ENCODE measurements around the gene EXOSC6.
"Not testable (repeated sequence)": the region's sequence is repeated elsewhere in the genome, so short reads cannot be mapped to it uniquely, and the experiment has no call there.

The EXOSC6 gene

DNA sequence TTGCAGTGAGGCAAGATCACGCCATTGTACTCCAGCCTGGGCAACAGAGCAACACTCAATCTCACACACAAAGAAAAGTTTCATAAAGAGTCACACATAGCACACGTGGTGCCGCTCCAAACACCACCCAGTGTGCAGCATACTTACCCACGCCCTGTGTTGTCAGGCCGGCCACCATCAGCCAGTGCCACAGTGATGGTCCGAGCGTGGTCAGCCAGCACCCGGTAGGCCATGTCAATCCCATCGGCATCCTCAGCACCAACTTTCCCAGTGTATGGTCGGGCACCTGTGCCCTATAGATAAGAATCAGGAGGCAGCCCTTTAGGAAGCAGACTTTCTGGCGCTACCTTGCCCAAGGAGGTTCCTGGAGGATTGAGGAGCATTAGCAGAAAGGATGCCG lies 17.7 kb upstream of the EXOSC6 start:
- no peak for DNase-seq (ENCODE audit: low spot score)
- TF ChIP-seq, protein P1, sequence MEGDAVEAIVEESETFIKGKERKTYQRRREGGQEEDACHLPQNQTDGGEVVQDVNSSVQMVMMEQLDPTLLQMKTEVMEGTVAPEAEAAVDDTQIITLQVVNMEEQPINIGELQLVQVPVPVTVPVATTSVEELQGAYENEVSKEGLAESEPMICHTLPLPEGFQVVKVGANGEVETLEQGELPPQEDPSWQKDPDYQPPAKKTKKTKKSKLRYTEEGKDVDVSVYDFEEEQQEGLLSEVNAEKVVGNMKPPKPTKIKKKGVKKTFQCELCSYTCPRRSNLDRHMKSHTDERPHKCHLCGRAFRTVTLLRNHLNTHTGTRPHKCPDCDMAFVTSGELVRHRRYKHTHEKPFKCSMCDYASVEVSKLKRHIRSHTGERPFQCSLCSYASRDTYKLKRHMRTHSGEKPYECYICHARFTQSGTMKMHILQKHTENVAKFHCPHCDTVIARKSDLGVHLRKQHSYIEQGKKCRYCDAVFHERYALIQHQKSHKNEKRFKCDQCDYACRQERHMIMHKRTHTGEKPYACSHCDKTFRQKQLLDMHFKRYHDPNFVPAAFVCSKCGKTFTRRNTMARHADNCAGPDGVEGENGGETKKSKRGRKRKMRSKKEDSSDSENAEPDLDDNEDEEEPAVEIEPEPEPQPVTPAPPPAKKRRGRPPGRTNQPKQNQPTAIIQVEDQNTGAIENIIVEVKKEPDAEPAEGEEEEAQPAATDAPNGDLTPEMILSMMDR (IDR thresholded peaks at IDR 0.05; ENCODE audit: borderline replicate concordance, control extremely low read depth, extremely low read depth, insufficient read depth, missing control alignments), result no peak
- in situ Hi-C loops (cut with MboI; ENCODE audit: low sequenced_read_pairs, unreplicated experiment), result no loop called here

DNA sequence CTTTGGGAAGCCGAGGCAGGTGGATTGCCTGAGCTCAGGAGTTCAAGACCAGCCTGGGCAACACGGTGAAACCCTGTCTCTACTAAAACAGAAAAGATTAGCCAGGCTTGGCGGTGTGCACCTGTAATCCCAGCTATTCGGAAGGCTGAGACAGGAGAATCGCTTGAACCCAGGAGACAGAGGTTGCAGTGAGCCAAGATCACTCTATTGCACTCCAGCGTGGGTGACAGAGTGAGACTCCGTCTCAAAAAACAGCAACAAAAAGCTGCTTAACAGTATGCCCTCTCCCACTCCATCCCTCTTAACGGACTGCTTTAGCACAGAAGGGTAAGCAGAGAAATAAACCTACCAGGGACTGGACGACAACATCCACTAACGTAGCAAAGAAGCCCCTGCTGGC lies 16.2 kb upstream of the EXOSC6 start:
- in situ Hi-C loops (cut with MboI; ENCODE audit: low sequenced_read_pairs, unreplicated experiment); DNase-seq (ENCODE audit: low spot score): not testable (repeated sequence)

DNA sequence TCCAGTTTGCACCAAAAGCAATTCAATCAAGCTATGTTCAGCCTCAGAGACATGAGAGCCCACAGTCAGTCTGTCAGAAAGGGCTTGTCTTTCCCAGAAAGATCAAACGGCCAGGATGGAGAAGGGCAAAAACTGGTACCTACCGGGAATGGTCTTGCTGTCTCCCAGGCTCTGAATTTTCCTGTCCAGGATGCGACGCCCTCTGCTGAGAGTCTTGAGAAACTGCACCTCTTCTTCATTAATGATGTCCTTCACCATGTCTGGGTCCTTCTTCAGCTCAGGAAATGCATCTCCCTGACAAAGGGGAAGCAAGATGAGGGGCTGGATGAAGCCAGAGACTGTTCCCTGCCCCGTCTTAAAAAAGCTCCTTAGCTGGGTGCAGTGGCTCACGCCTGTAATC lies 15.8 kb upstream of the EXOSC6 start:
- DNase-seq (ENCODE audit: low spot score), result peak; percentile 55
- in situ Hi-C loops (cut with MboI; ENCODE audit: low sequenced_read_pairs, unreplicated experiment), result no loop called here
- TF ChIP-seq, protein P1 (IDR thresholded peaks at IDR 0.05; ENCODE audit: borderline replicate concordance, control extremely low read depth, extremely low read depth, insufficient read depth, missing control alignments), result peak; percentile 26

GRCh38 chr16:70259903-70260302 lies 8.2 kb upstream of the EXOSC6 start:
- DNase-seq (ENCODE audit: low spot score); in situ Hi-C loops (cut with MboI; ENCODE audit: low sequenced_read_pairs, unreplicated experiment): not testable (repeated sequence)

DNA sequence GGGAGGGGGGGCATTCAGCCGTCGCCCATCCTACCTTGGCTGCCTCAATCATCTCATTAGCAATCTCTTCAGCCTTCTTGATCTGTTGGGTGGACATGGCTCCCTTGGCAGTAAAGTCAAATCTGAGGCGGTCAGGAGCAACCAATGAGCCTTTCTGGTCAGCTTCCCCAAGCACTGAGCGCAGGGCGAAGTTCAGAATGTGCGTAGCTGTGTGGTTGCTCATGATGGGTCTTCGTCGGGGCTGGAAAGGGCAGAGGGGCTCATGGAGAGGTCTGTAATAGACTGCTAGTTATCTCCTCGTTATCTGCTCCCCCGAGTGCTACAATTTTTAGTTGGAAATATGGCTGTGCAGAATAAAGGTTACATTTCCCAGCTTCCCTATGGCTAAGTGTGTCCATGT lies 7.2 kb upstream of the EXOSC6 start:
- peak; percentile 12 for DNase-seq (ENCODE audit: low spot score)
- in situ Hi-C loops (cut with MboI; ENCODE audit: low sequenced_read_pairs, unreplicated experiment), result no loop called here
- TF ChIP-seq, protein P1 (IDR thresholded peaks at IDR 0.05; ENCODE audit: borderline replicate concordance, control extremely low read depth, extremely low read depth, insufficient read depth, missing control alignments), result no peak

DNA sequence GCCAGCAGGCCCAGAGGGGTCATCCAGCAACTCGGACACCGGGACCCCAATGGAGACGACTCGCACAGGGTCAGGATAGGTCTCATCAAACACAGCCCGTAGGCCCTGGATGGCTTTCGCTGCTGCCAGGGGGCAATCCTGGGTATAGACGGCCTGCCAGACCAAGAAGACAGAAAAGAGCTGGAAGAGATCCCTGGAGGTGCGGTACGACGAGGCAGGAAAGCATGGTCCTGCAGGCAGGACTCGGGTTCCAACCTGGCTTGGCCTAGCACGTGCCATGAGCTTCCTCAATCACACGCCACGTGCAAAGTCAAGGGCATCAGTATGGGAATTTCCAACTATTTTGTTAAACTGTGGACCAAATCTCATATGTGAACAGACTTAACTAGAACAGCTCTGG lies 6.3 kb upstream of the EXOSC6 start:
- peak; percentile 4 for DNase-seq (ENCODE audit: low spot score)
- in situ Hi-C loops (cut with MboI; ENCODE audit: low sequenced_read_pairs, unreplicated experiment), result no loop called here
- TF ChIP-seq, protein P1 (IDR thresholded peaks at IDR 0.05; ENCODE audit: borderline replicate concordance, control extremely low read depth, extremely low read depth, insufficient read depth, missing control alignments), result no peak

GRCh38 chr16:70257391-70257790 lies 5.7 kb upstream of the EXOSC6 start:
- DNase-seq (ENCODE audit: low spot score), result peak; percentile 6
- TF ChIP-seq, protein P1 (IDR thresholded peaks at IDR 0.05; ENCODE audit: borderline replicate concordance, control extremely low read depth, extremely low read depth, insufficient read depth, missing control alignments), result no peak
- in situ Hi-C loops (cut with MboI; ENCODE audit: low sequenced_read_pairs, unreplicated experiment), result no loop called here

- in situ Hi-C loops (cut with MboI; ENCODE audit: low sequenced_read_pairs, unreplicated experiment), result no loop called here
- DNase-seq (ENCODE audit: low spot score), result peak; percentile 9
These were observed 3.8 kb upstream of the EXOSC6 start for GRCh38 chr16:70255574-70255973.

More at GRCh38 chr16:70255574-70255973, 3.8 kb upstream of the EXOSC6 start:
- TF ChIP-seq, protein P1 (IDR thresholded peaks at IDR 0.05; ENCODE audit: borderline replicate concordance, control extremely low read depth, extremely low read depth, insufficient read depth, missing control alignments), result no peak
